ENCODE measurements around the gene CANT1. TPM values are rescaled to one million over a fixed set of nuclear protein-coding genes. Genes with fewer than 3 reads are reported as not detected.

CANT1 gene
- total RNA-seq, 2 donors from 2014 or later = 247 to 390 TPM

- no peak overlapping the region for H3K27ac ChIP-seq
- H3K9ac ChIP-seq (ENCODE audit: low read depth in 2 of 2, low read length in 2 of 2) = peak overlapping the region in 1 of 2 donors; percentile 31
- H3K4me1 ChIP-seq = peaks cover 18% of the 10 kb centered on the region
- H3K9me3 ChIP-seq = no peaks in the 10 kb centered on the region
- no peak overlapping the region for H3K4me3 ChIP-seq
- H3K27me3 ChIP-seq = no peaks in the 10 kb centered on the region
- no peak for DNase-seq
- peaks cover 8% of the 10 kb centered on the region for H3K36me3 ChIP-seq
- intact Hi-C loops (cut with DNase I) = loop anchor here (2.0 kb wide), 1 partner anchor 50 kb away; no protein-coding TSS in a partner anchor
- no peak for TF ChIP-seq CTCF (IDR thresholded peaks at IDR 0.05)
Measured at GRCh38 chr17:78992542-78993212, 16.9 kb downstream of the CANT1 start.

GRCh38 chr17:78991906-78992532 lies 17.5 kb downstream of the CANT1 start:
- Histone ChIP-seq H3K27me3 (no peaks in the 10 kb centered on the region), H3K9ac (ENCODE audit: low read depth in 2 of 2, low read length in 2 of 2) (no peak overlapping the region), H3K36me3 (peaks cover 8% of the 10 kb centered on the region), H3K27ac (no peak overlapping the region), H3K9me3 (no peaks in the 10 kb centered on the region), H3K4me3 (no peak overlapping the region), H3K4me1 (peaks cover 12% of the 10 kb centered on the region)
- intact Hi-C loops (cut with DNase I) = loop anchor here (2.0 kb wide), 1 partner anchor 51 kb away; no protein-coding TSS in a partner anchor
- no peak for DNase-seq
- TF ChIP-seq CTCF (IDR thresholded peaks at IDR 0.05) = no peak

GRCh38 chr17:78991017-78991738 lies 18.4 kb downstream of the CANT1 start:
- Histone ChIP-seq H3K4me1 (peaks cover 3% of the 10 kb centered on the region), H3K9ac (ENCODE audit: low read depth in 2 of 2, low read length in 2 of 2) (no peak overlapping the region), H3K27ac (no peak overlapping the region), H3K27me3 (no peaks in the 10 kb centered on the region), H3K36me3 (peaks cover 8% of the 10 kb centered on the region), H3K4me3 (no peak overlapping the region), H3K9me3 (no peaks in the 10 kb centered on the region)
- no peak for DNase-seq
- no peak for TF ChIP-seq CTCF (IDR thresholded peaks at IDR 0.05)
- intact Hi-C loops (cut with DNase I) = no loop called here

GRCh38 chr17:78990349-78991016 lies 19.1 kb downstream of the CANT1 start:
- peaks cover 8% of the 10 kb centered on the region for H3K36me3 ChIP-seq
- H3K4me1 ChIP-seq = peaks cover 3% of the 10 kb centered on the region
- no peak overlapping the region for H3K27ac ChIP-seq
- H3K27me3 ChIP-seq = no peaks in the 10 kb centered on the region
- no peak overlapping the region for H3K4me3 ChIP-seq
- no peaks in the 10 kb centered on the region for H3K9me3 ChIP-seq
- H3K9ac ChIP-seq (ENCODE audit: low read depth in 2 of 2, low read length in 2 of 2) = no peak overlapping the region
- intact Hi-C loops (cut with DNase I) = no loop called here
- no peak for DNase-seq
- TF ChIP-seq CTCF (IDR thresholded peaks at IDR 0.05) = no peak

- Histone ChIP-seq H3K9me3 (no peaks in the 10 kb centered on the region), H3K4me3 (no peak overlapping the region), H3K36me3 (peaks cover 8% of the 10 kb centered on the region), H3K27me3 (no peaks in the 10 kb centered on the region), H3K9ac (ENCODE audit: low read depth in 2 of 2, low read length in 2 of 2) (no peak overlapping the region), H3K4me1 (no peaks in the 10 kb centered on the region), H3K27ac (no peak overlapping the region)
- intact Hi-C loops (cut with DNase I) = no loop called here
- TF ChIP-seq CTCF (IDR thresholded peaks at IDR 0.05) = no peak
- no peak for DNase-seq
Measured at GRCh38 chr17:78988152-78988551, 21.4 kb downstream of the CANT1 start.
